HEK293 (cell line): ENCODE results near the gene SLC25A30.

Experiments used
- KLF17 ChIP-seq: fragments of 450-650 bp; formaldehyde crosslinking; IDR thresholded peaks from 2 replicates; pipeline ENCODE4 v1.5.1; 2016; ENCODE audit warnings: missing biosample characterization, missing genetic modification characterization
- MEIS1 ChIP-seq: sonication (generic); formaldehyde crosslinking; IDR thresholded peaks from 2 replicates; pipeline ENCODE4 v1.8.1; 2022; ENCODE audit warnings: missing genetic modification reagents, mild to moderate bottlenecking, borderline replicate concordance
- OSR2 ChIP-seq: fragments of 450-650 bp; formaldehyde crosslinking; IDR thresholded peaks from 2 replicates; pipeline ENCODE4 v1.5.1; 2016; ENCODE audit warnings: missing biosample characterization, missing genetic modification characterization
- PRDM10 ChIP-seq: fragments of 450-650 bp; formaldehyde crosslinking; IDR thresholded peaks from 2 replicates; pipeline ENCODE4 v1.5.1; 2016; ENCODE audit warnings: missing biosample characterization, missing genetic modification characterization
- PRDM6 ChIP-seq: fragments of 450-650 bp; formaldehyde crosslinking; IDR thresholded peaks from 2 replicates; pipeline ENCODE4 v1.5.1; 2017; ENCODE audit warnings: missing biosample characterization, missing genetic modification characterization
- SCRT1 ChIP-seq: fragments of 450-650 bp; formaldehyde crosslinking; IDR thresholded peaks from 2 replicates; pipeline ENCODE4 v1.5.1; 2016; ENCODE audit warnings: missing biosample characterization, missing genetic modification characterization, borderline replicate concordance
- TCF7L2 ChIP-seq: IDR thresholded peaks from 2 replicates; pipeline ENCODE4 v1.6.1; 2011; ENCODE audit warnings: low read depth, mild to moderate bottlenecking, inconsistent platforms, low read length, moderate library complexity, borderline replicate concordance
- ZBTB1 ChIP-seq: fragments of 450-650 bp; formaldehyde crosslinking; IDR thresholded peaks from 2 replicates; pipeline ENCODE4 v1.5.1; 2016; ENCODE audit warnings: missing biosample characterization, missing genetic modification characterization
- ZBTB10 ChIP-seq: fragments of 450-650 bp; formaldehyde crosslinking; IDR thresholded peaks from 2 replicates; pipeline ENCODE4 v1.5.1; 2016; ENCODE audit warnings: missing biosample characterization, missing genetic modification characterization
- ZBTB7A ChIP-seq: fragments of 450-650 bp; formaldehyde crosslinking; IDR thresholded peaks from 2 replicates; pipeline ENCODE4 v1.5.1; 2016; ENCODE audit warnings: low read depth, missing biosample characterization, missing genetic modification characterization
- ZFP37 ChIP-seq: fragments of 450-650 bp; formaldehyde crosslinking; IDR thresholded peaks from 2 replicates; pipeline ENCODE4 v1.5.1; 2016; ENCODE audit warnings: missing biosample characterization, missing genetic modification characterization
- ZNF223 ChIP-seq: fragments of 450-650 bp; formaldehyde crosslinking; IDR thresholded peaks from 2 replicates; pipeline ENCODE4 v1.5.1; 2016; ENCODE audit warnings: missing biosample characterization, missing genetic modification characterization
- ZNF26 ChIP-seq: fragments of 450-650 bp; formaldehyde crosslinking; IDR thresholded peaks from 2 replicates; pipeline ENCODE4 v1.5.1; 2016; ENCODE audit warnings: missing biosample characterization, missing genetic modification characterization
- ZNF266 ChIP-seq: fragments of 450-650 bp; formaldehyde crosslinking; IDR thresholded peaks from 2 replicates; pipeline ENCODE4 v1.5.1; 2016; ENCODE audit warnings: missing biosample characterization, missing genetic modification characterization, low read depth
- ZNF391 ChIP-seq: fragments of 450-650 bp; formaldehyde crosslinking; IDR thresholded peaks from 2 replicates; pipeline ENCODE4 v1.5.1; 2016; ENCODE audit warnings: low read depth, missing biosample characterization, missing genetic modification characterization, borderline replicate concordance
- ZNF423 ChIP-seq: fragments of 450-650 bp; formaldehyde crosslinking; IDR thresholded peaks from 2 replicates; pipeline ENCODE4 v1.5.1; 2016; ENCODE audit warnings: missing biosample characterization, missing genetic modification characterization
- ZNF426 ChIP-seq: fragments of 450-650 bp; formaldehyde crosslinking; IDR thresholded peaks from 2 replicates; pipeline ENCODE4 v1.5.1; 2017; ENCODE audit warnings: missing biosample characterization, missing genetic modification characterization, mild to moderate bottlenecking, inconsistent platforms, moderate library complexity
- ZNF433 ChIP-seq: fragments of 450-650 bp; formaldehyde crosslinking; IDR thresholded peaks from 2 replicates; pipeline ENCODE4 v1.5.1; 2016; ENCODE audit warnings: missing biosample characterization, missing genetic modification characterization, low read depth
- ZNF473 ChIP-seq: fragments of 450-650 bp; formaldehyde crosslinking; IDR thresholded peaks from 2 replicates; pipeline ENCODE4 v1.5.1; 2017; ENCODE audit warnings: missing biosample characterization, missing genetic modification characterization
- ZNF501 ChIP-seq: fragments of 450-650 bp; formaldehyde crosslinking; IDR thresholded peaks from 2 replicates; pipeline ENCODE4 v1.5.1; 2016; ENCODE audit warnings: missing biosample characterization, missing genetic modification characterization
- ZNF530 ChIP-seq: fragments of 450-650 bp; formaldehyde crosslinking; IDR thresholded peaks from 2 replicates; pipeline ENCODE4 v1.5.1; 2016; ENCODE audit warnings: low read depth, missing biosample characterization, missing genetic modification characterization
- ZNF549 ChIP-seq: fragments of 450-650 bp; IDR thresholded peaks from 2 replicates; pipeline ENCODE4 v1.5.1; 2018; ENCODE audit warnings: missing biosample characterization, missing genetic modification characterization, mild to moderate bottlenecking, inconsistent platforms, moderate library complexity
- ZNF555 ChIP-seq: fragments of 450-650 bp; formaldehyde crosslinking; conservative IDR thresholded peaks from 2 replicates; pipeline ENCODE4 v1.5.1; 2017; ENCODE audit warnings: missing biosample characterization, mild to moderate bottlenecking, missing genetic modification characterization, inconsistent platforms
- ZNF571 ChIP-seq: fragments of 450-650 bp; formaldehyde crosslinking; IDR thresholded peaks from 2 replicates; pipeline ENCODE4 v1.5.0; 2017; ENCODE audit warnings: missing biosample characterization, missing genetic modification characterization
- ZNF629 ChIP-seq: fragments of 450-650 bp; formaldehyde crosslinking; IDR thresholded peaks from 2 replicates; pipeline ENCODE4 v1.5.1; 2017; ENCODE audit warnings: missing biosample characterization, missing genetic modification characterization
- ZNF692 ChIP-seq: fragments of 450-650 bp; formaldehyde crosslinking; IDR thresholded peaks from 2 replicates; pipeline ENCODE4 v1.5.1; 2016; ENCODE audit warnings: missing biosample characterization, missing genetic modification characterization
- ZNF777 ChIP-seq: fragments of 450-650 bp; formaldehyde crosslinking; IDR thresholded peaks from 2 replicates; pipeline ENCODE4 v1.5.1; 2017; ENCODE audit warnings: missing biosample characterization, missing genetic modification characterization, borderline replicate concordance
- ZNF837 ChIP-seq: fragments of 450-650 bp; formaldehyde crosslinking; IDR thresholded peaks from 2 replicates; pipeline ENCODE4 v1.5.1; 2016; ENCODE audit warnings: missing biosample characterization, missing genetic modification characterization

The SLC25A30 gene

GRCh38 chr13:45464687-45465453 is 46.7 kb upstream of the SLC25A30 start, which contains the start of gene COG3 (continued):
- TF ChIP-seq ZNF692 (tag by site-specific recombination) (no peak; the same call in 1 of the 2 replicates), PRDM10 (tag by site-specific recombination) (peak; percentile 66), ZNF530 (no peak), ZBTB1 (no peak), ZNF26 (tag by site-specific recombination) (no peak), ZNF549 (no peak), TCF7L2 (no peak), ZNF629 (peak; percentile 97), KLF17 (tag by site-specific recombination) (peak; percentile 87), PRDM6 (tag by site-specific recombination) (peak; percentile 34), ZNF433 (no peak), ZNF426 (tag by site-specific recombination) (no peak), ZNF423 (tag by site-specific recombination) (no peak), ZNF777 (no peak), ZNF555 (tag by site-specific recombination) (no peak), ZNF837 (tag by site-specific recombination) (no peak), ZBTB7A (peak; percentile 44; the same call in 1 of the 2 replicates), ZNF223 (tag by site-specific recombination) (no peak), ZBTB10 (tag by site-specific recombination) (no peak), ZNF266 (tag by site-specific recombination) (no peak), ZNF501 (tag by site-specific recombination) (peak; percentile 87; the same call in 1 of the 2 replicates), ZNF473 (no peak), ZFP37 (tag by site-specific recombination) (0 out of 2 replicates have a peak, but pooled peaks have one; percentile 36), SCRT1 (tag by site-specific recombination) (no peak), ZNF571 (tag by site-specific recombination) (no peak), OSR2 (tag by site-specific recombination) (no peak), ZNF391 (no peak), MEIS1 (CRISPR knock-in tag) (no peak)
